Measurements from ENCODE around the gene SH3GL1. TPM values are rescaled to one million over a fixed set of nuclear protein-coding genes. Genes with fewer than 3 reads are reported as not detected.

The SH3GL1 gene
- total RNA-seq, 1 donor from 2014 or later = 60.4 TPM

- intact Hi-C loops (cut with micrococcal nuclease) = no loop called here
These were observed 23.7 kb downstream of the SH3GL1 start for GRCh38 chr19:4376671-4376990.

- intact Hi-C loops (cut with micrococcal nuclease) = no loop called here
These were observed 24.2 kb downstream of the SH3GL1 start for GRCh38 chr19:4376028-4376670.

- intact Hi-C loops (cut with micrococcal nuclease) = no loop called here
These were observed 25.0 kb downstream of the SH3GL1 start for GRCh38 chr19:4375164-4376027.

- intact Hi-C loops (cut with micrococcal nuclease) = no loop called here
These were observed 25.7 kb downstream of the SH3GL1 start for GRCh38 chr19:4374498-4375163.

GRCh38 chr19:4373601-4374497 lies 26.5 kb downstream of the SH3GL1 start:
- intact Hi-C loops (cut with micrococcal nuclease) = no loop called here

- intact Hi-C loops (cut with micrococcal nuclease) = no loop called here
These were observed 27.4 kb downstream of the SH3GL1 start for GRCh38 chr19:4373013-4373367.

GRCh38 chr19:4372165-4373012 lies 28.0 kb downstream of the SH3GL1 start:
- intact Hi-C loops (cut with micrococcal nuclease) = no loop called here

- intact Hi-C loops (cut with micrococcal nuclease) = no loop called here
These were observed 28.8 kb downstream of the SH3GL1 start for GRCh38 chr19:4371247-4372164.

- intact Hi-C loops (cut with micrococcal nuclease) = loop anchor here (1.0 kb wide), 1 partner anchor 10 kb away; no protein-coding TSS in a partner anchor
These were observed 29.8 kb downstream of the SH3GL1 start for GRCh38 chr19:4370418-4371041.

GRCh38 chr19:4369888-4370260 lies 30.5 kb downstream of the SH3GL1 start:
- intact Hi-C loops (cut with micrococcal nuclease) = loop anchor here (1.0 to 2.0 kb wide), 3 partner anchors 10 to 30 kb away; partner anchors contain the start of genes MPND and SH3GL1

- intact Hi-C loops (cut with micrococcal nuclease) = loop anchor here (1.0 to 2.0 kb wide), 2 partner anchors 26 to 31 kb away; partner anchors contain the start of genes MPND and SH3GL1
These were observed 31.0 kb downstream of the SH3GL1 start for GRCh38 chr19:4369109-4369887.

- intact Hi-C loops (cut with micrococcal nuclease) = loop anchor here (2.0 kb wide), 1 partner anchor 25 kb away; the partner anchor contains the start of gene MPND
These were observed 32.1 kb downstream of the SH3GL1 start for GRCh38 chr19:4368128-4368820.

GRCh38 chr19:4367781-4368127 lies 32.6 kb downstream of the SH3GL1 start:
- intact Hi-C loops (cut with micrococcal nuclease) = loop anchor here (2.0 kb wide), 1 partner anchor 25 kb away; the partner anchor contains the start of gene MPND

- intact Hi-C loops (cut with micrococcal nuclease) = no loop called here
These were observed 33.0 kb downstream of the SH3GL1 start for GRCh38 chr19:4367336-4367723.

- intact Hi-C loops (cut with micrococcal nuclease) = no loop called here
These were observed 33.5 kb downstream of the SH3GL1 start for GRCh38 chr19:4366666-4367335.

- intact Hi-C loops (cut with micrococcal nuclease) = no loop called here
These were observed 34.3 kb downstream of the SH3GL1 start for GRCh38 chr19:4365791-4366665.
